NB4 (cell line): Measurements from ENCODE around the gene SEH1L.

Experiments used
- DNase-seq: peaks from one replicate; pipeline ENCODE4 v3.0.0; 2010; ENCODE audit warnings: low read depth
- H3K4me3 ChIP-seq: one replicate; pipeline ENCODE4 v1.5.1; 2011; ENCODE audit warnings: mild to moderate bottlenecking, low read depth, low read length, moderate library complexity
- MAX ChIP-seq: IDR thresholded peaks from 2 replicates; pipeline ENCODE4 v1.6.1; 2011; ENCODE audit warnings: low read depth, low read length
- MYC ChIP-seq: IDR thresholded peaks from 2 replicates; pipeline ENCODE4 v1.6.1; 2011; ENCODE audit warnings: low read depth, low read length
- POLR2A ChIP-seq: IDR thresholded peaks from 2 replicates; pipeline ENCODE4 v1.6.1; 2011; ENCODE audit warnings: mild to moderate bottlenecking; ENCODE audit not compliant: insufficient read length; ENCODE audit errors: extremely low read depth
- TF ChIP-seq, protein P1 (sequence below): IDR thresholded peaks from one replicate; pipeline ENCODE4 v1.5.1; 2012; ENCODE audit warnings: low read depth, low read length

The SEH1L gene

GRCh38 chr18:13022644-13023043, 74.8 kb downstream of the SEH1L start:
- no peak for TF ChIP-seq MAX
- TF ChIP-seq, protein P1, sequence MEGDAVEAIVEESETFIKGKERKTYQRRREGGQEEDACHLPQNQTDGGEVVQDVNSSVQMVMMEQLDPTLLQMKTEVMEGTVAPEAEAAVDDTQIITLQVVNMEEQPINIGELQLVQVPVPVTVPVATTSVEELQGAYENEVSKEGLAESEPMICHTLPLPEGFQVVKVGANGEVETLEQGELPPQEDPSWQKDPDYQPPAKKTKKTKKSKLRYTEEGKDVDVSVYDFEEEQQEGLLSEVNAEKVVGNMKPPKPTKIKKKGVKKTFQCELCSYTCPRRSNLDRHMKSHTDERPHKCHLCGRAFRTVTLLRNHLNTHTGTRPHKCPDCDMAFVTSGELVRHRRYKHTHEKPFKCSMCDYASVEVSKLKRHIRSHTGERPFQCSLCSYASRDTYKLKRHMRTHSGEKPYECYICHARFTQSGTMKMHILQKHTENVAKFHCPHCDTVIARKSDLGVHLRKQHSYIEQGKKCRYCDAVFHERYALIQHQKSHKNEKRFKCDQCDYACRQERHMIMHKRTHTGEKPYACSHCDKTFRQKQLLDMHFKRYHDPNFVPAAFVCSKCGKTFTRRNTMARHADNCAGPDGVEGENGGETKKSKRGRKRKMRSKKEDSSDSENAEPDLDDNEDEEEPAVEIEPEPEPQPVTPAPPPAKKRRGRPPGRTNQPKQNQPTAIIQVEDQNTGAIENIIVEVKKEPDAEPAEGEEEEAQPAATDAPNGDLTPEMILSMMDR, result no peak
- no peak for TF ChIP-seq POLR2A
- TF ChIP-seq MYC, result no peak
- H3K4me3 ChIP-seq, result no peak overlapping the region
- DNase-seq, result no peak

- H3K4me3 ChIP-seq, result no peak overlapping the region
- TF ChIP-seq POLR2A, result no peak
- no peak for TF ChIP-seq MAX
- TF ChIP-seq MYC, result no peak
- TF ChIP-seq, protein P1, result no peak
- DNase-seq, result no peak
These were observed 77.4 kb downstream of the SEH1L start for GRCh38 chr18:13025233-13025632.

- TF ChIP-seq POLR2A (no peak), MYC (no peak), MAX (no peak)
- TF ChIP-seq, protein P1, result no peak
- no peak overlapping the region for H3K4me3 ChIP-seq
- no peak for DNase-seq
These were observed 78.9 kb downstream of the SEH1L start for GRCh38 chr18:13026583-13027270.

- TF ChIP-seq POLR2A (no peak), MYC (no peak), MAX (no peak)
- TF ChIP-seq, protein P1, result no peak
- H3K4me3 ChIP-seq, result no peak overlapping the region
- DNase-seq, result no peak
These were observed 81.1 kb downstream of the SEH1L start for GRCh38 chr18:13028869-13029268.

DNA sequence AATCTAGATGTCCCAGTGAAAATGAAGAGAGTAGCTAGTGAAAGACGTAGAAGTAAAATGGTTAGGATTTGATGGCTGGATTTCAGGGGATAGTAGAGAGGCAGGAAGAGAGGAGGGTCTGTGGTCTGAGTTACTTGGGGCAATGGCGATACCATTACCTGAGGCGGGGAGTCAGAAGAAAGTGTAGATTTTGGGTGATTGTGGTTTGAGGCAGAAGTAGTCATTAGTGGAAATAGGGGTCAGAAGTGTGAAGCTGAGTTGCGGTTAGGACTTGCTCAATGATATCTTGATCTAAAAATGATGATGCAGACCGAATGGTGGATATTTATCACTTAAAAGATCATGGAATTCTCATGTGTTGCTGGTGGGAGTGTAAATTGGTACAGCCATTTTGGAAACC, 84.4 kb downstream of the SEH1L start:
- H3K4me3 ChIP-seq, result no peak overlapping the region
- DNase-seq, result no peak
- no peak for TF ChIP-seq POLR2A
- TF ChIP-seq MYC, result no peak
- TF ChIP-seq, protein P1, result no peak
